EH (cell line): Measurements from ENCODE around the gene PPP1R13B.

Source experiments
- DNase-seq: peaks from one replicate; pipeline ENCODE4 v3.0.0-alpha.2; 2015; ENCODE audit warnings: low read depth

The PPP1R13B gene

GRCh38 chr14:103880348-103881267, 33.2 kb upstream of the PPP1R13B start:
- peak; percentile 83 for DNase-seq

DNA sequence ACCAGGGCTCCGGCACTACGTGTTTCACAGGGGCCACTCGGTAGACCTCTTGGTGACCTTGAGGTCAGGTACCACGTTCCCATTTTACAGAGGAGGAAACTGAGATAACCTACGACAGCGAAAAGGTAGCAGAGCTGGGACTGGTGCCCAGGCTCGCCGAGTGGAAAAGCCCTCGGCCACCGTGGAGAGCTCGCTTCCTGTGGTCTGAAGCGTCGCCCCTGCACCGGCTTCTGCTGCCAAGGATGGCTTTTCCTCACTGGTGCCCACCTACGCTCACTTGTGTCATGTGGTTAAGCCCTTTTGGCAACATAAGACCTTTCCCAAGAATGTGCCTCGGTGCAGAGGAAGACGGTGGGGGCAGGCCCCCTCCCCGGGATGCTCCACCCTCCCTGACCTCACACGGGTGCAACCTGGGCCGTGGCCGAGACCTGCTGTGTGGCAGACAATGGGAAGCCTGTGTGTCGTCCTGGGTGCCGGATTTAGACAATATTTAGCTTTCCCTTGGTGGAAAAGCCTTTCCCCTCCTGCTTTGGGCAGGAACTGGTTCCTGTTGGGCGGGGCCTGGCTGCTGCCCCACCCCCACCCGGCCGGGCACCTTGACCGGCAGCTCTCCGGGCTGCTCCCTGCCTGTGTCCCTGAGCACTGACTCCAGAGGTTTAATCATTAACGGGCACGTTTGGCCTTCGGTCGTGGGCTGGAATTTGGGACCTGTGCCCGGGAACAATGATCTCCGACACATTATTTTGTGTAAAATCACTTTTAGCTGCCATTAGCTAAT, 32.4 kb upstream of the PPP1R13B start:
- peak; percentile 59 for DNase-seq

DNA sequence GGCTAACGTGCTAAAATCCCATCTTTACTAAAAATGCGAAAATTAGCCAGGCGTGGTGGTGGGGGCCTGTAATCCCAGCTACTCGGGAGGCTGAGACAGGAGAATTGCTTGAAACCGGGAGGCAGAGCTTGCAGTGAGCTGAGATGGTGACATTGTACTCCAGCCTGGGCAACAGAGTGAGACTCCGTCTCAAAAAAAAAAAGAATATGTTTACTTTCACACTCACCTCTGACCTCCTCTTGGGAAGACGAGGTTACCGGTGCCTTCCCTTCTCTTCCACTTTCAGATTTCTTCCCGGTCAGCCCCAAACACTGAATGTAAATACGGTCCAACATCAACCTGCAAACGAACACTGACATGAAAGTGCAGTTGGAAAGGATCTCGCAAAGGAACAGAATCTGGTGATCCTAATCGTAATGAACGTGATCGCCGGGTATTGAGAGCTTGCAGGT, 31.8 kb upstream of the PPP1R13B start:
- DNase-seq, result no peak

GRCh38 chr14:103878180-103878579, 30.8 kb upstream of the PPP1R13B start:
- no peak for DNase-seq

- no peak for DNase-seq
Measured at GRCh38 chr14:103875010-103875409, 27.6 kb upstream of the PPP1R13B start.

GRCh38 chr14:103872481-103873113, 25.2 kb upstream of the PPP1R13B start:
- no peak for DNase-seq

DNA sequence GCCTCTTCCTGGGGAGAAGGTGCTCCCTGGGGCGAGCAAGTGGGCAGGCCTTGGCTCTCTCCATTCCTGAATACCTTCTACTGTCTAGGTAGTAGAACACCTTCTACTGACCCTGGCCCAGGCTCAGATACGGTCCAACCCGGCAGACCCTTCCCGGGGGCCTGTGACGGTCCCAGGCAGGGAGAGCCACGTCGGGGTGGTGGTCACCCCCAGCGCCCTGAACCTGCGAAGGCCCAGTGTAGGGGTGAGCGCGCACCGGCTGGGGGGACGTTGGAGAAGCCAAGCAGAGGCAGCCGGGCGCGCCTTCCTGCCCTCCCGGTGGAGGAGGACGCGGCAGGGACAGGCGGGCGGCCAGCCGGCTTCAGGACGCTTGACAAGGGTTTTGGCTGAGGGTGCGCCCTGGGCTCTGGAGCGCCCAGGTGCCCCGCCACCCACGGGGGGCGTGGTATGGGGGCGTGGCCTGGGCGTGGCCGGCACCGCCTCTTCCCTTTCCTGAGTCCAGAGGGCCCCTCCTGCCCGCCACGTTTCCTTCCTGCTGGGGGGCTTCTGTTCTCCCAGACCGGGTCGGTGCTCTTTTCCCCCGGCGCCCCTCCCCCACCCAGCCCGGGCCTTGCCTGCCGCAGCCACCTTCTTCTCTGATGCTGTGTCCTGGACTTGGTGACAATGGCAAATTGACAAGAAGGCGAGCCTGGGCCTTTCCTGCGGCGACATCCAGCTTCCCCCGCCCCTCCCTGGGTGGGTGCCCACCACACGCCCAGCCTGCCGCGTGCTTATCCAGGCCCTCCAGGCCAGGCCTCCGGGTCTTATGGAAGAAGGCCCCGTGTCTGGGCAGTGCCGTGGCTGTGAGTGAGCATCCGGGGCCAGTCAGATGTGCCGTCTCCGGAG, 24.5 kb upstream of the PPP1R13B start:
- DNase-seq, result peak; percentile 29

DNA sequence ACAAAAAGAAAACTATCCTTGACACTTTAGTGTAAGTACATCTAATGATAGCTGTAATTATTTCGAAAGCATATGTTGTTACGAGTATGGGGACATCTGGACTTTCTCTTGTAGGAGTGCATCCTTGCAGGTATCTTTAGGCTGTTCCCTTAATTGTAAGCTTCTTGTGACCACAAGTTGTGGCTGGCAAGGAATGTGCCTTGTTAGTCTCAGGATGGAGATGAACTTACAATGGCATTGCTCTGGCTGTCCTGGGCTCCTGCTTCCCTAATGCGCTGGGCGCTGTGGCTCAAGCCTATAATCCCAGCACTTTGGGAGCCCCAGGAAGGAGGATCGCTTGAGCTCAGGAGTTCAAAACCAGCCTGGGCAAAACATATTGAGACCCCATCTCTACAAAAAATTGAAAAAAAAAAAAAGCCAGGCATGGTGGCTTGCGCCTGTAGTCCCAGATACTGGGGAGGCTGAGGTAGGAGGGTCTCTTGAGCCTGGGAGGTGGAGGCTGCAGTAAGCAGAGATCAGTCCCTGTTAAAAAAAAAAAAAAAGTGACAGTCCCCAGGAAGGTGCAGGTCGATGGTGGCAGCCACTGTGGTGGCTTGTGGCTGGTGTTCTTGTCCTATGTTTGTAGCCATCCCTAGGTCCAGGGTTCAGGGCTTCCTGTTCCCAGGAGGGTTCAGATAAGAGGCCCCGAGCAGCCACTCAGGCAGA, 23.7 kb upstream of the PPP1R13B start:
- DNase-seq, result no peak

DNA sequence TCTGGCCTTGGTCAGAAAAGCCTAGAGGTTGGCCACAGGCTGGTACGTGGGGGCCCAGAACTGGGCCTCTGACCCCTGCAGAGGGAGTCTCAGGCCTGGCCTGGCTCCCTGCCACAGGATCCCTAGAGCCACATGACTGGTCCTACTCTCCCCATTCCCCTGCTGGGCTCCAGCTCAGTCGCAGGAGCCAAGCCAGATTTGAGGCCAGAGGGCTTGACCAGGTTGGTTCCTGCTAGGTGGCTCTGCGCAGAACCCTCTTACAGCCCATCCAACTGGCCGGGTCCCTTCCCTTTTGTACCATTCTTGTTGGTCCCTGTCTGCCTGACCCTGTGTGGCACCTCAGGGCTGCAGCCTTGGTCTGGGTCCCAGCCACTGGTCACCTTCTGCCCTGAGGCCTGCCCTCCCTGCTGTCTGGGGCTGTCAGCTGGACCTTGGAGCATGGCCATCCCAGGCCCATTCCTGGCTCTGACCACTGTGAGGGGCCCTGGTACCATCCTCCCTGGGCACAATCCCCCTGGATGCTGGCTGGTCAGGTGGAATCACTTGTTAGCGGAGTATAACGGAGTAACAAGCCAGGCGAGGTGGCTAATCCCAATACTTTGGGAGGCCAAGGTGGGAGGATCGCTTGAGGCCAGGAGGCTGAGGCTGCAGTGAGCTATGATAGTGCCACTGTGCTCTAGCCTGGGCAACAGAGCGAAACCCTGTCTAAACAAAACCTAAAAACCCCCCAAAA, 22.9 kb upstream of the PPP1R13B start:
- no peak for DNase-seq

GRCh38 chr14:103869406-103870143, 22.2 kb upstream of the PPP1R13B start:
- no peak for DNase-seq

GRCh38 chr14:103868242-103868897, 21.0 kb upstream of the PPP1R13B start:
- DNase-seq, result no peak

- DNase-seq, result no peak
Measured at GRCh38 chr14:103867523-103867953, 20.2 kb upstream of the PPP1R13B start.

GRCh38 chr14:103867020-103867419, 19.6 kb upstream of the PPP1R13B start:
- no peak for DNase-seq

GRCh38 chr14:103863245-103863644, 15.9 kb upstream of the PPP1R13B start:
- DNase-seq, result no peak

DNA sequence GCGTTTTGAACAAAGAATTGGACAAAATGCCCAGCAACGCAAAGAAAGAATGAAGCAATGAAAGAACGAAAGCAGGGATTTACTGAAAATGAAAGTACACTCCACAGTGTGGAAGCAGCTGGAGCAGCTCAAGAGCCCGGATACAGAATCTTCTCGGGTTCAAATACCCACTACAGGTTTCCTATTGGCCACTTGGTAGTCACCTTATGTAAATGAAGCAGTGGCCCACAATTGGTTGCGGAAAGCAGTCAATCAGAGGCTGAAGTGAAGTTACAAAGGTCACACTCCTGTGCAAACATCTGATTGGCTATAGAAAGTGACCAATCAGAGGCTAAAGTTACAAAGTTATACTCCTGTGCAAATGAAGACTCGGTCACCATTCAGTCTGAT, 15.0 kb upstream of the PPP1R13B start:
- DNase-seq, result no peak

DNA sequence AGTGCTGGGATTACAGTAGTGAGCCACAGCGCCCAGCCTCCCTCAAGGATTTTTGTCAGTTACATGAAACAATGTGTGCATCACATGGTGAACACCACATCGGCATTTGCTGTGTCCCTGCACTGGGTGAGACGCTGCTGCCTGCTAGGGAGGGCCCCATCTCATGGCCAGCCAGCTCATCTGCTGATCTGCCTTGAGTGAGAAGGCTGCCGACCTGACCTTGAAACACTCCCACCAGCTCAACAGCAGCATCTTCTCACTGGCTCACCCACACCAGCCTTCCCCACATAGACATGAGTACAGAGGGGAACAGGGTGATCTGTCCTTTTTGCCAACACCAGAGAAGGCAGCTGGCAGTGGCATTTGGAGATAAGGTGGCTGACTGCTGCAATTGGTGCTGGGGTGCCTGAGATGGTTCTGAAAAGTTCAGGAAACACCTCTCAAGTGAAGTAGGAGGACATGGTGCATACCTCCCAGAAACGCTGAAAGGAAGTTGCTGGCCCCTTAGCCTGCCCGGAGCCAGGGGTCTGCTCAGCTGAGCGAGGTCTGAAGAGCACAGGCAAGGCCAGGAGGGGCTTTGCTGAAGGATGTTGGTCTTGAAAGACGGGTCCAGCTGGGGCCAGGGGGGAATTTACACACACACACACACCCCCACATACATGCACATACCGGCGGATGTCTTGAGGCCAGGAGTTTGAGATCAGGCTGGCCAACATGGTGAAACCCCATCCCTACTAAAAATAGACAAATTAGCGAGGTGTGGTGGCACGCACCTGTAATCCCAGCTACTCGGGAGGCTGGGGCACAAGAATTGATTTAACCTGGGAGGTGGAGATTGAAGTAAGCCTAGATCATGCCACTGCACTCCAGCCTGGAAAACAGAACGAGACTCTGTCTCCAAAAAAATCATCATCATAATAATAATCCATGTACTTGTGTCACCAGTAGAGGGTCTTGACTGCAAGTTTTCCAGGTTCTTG, 14.3 kb upstream of the PPP1R13B start:
- no peak for DNase-seq

DNA sequence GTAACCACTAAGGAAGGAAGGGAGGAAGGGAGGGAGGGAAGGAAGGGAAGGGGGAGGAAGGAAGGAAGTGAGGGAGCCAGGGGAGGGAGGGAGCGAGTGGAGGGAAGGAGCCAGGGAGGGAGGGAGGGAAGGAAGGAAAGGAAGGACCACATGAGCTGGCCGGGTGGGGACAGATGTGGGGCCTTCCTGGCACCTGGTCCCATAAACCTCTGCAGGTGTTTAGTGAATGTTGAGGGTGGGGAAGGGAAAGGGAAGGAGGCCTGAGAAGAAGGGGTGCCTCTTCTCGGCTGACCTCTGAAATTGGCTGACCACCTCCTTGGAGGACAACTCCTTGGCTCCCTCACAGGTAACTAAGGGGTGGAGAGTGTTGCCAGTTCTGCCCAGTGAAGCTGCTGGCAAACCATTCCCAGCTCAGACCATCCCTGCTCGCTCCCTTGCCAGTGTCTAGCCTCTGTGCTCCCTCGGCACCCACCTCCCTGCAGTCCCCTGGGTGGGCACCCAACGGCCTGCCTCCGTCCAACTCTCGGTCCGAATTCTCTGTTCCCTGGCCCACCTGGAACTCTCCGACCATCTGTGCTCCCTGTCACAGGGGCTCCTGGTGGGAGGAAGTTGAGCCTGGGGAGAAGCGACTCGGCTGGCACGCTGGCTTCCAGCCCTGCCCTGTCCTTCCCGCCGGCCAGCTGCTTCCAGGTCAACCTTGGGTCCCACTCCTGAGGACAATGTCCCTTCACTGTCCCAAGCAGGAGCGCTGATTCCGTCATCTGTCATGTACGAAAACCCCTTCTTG, 12.2 kb upstream of the PPP1R13B start:
- DNase-seq, result no peak
